Ishikawa (cell line): ENCODE data around the gene BTNL9.

Experiments used
- CEBPB ChIP-seq: IDR thresholded peaks from 2 replicates; pipeline ENCODE4 v1.6.1; 2012
- CREB1 ChIP-seq: IDR thresholded peaks from 2 replicates; pipeline ENCODE4 v1.6.1; 2012; ENCODE audit warnings: low read depth
- EP300 ChIP-seq: IDR thresholded peaks from 2 replicates; pipeline ENCODE4 v1.6.1; 2012; ENCODE audit warnings: borderline replicate concordance
- FOXM1 ChIP-seq: IDR thresholded peaks from 2 replicates; pipeline ENCODE4 v1.6.1; 2012; ENCODE audit warnings: low read depth, borderline replicate concordance
- MAX ChIP-seq: IDR thresholded peaks from 2 replicates; pipeline ENCODE4 v1.6.1; 2012
- NFIC ChIP-seq: IDR thresholded peaks from 2 replicates; pipeline ENCODE4 v1.6.1; 2012
- RAD21 ChIP-seq: IDR thresholded peaks from 2 replicates; pipeline ENCODE4 v1.6.1; 2012; ENCODE audit warnings: low read depth
- REST ChIP-seq: IDR thresholded peaks from 2 replicates; pipeline ENCODE4 v1.6.1; 2012; ENCODE audit warnings: low read depth, mild to moderate bottlenecking
- TAF1 ChIP-seq: IDR thresholded peaks from 2 replicates; pipeline ENCODE4 v1.6.1; 2012; ENCODE audit warnings: low read depth, mild to moderate bottlenecking
- TCF12 ChIP-seq: IDR thresholded peaks from 2 replicates; pipeline ENCODE4 v1.6.1; 2012; ENCODE audit warnings: low read depth
- USF1 ChIP-seq: IDR thresholded peaks from 2 replicates; pipeline ENCODE4 v1.6.1; 2012
- YY1 ChIP-seq: IDR thresholded peaks from 2 replicates; pipeline ENCODE4 v1.6.1; 2012; ENCODE audit warnings: low read depth
- ZBTB7A ChIP-seq: IDR thresholded peaks from 2 replicates; pipeline ENCODE4 v1.6.1; 2012; ENCODE audit warnings: low read depth

GRCh38 chr5:181020688-181021087, 19.4 kb upstream of the BTNL9 start:
- TF ChIP-seq EP300 (no peak), RAD21 (no peak), USF1 (no peak), TCF12 (no peak), YY1 (no peak), ZBTB7A (no peak), CREB1 (no peak), REST (no peak), NFIC (no peak), FOXM1 (no peak), TAF1 (no peak), MAX (no peak), CEBPB (no peak)
